ENCODE data around the gene GNA15.

Gene GNA15

DNA sequence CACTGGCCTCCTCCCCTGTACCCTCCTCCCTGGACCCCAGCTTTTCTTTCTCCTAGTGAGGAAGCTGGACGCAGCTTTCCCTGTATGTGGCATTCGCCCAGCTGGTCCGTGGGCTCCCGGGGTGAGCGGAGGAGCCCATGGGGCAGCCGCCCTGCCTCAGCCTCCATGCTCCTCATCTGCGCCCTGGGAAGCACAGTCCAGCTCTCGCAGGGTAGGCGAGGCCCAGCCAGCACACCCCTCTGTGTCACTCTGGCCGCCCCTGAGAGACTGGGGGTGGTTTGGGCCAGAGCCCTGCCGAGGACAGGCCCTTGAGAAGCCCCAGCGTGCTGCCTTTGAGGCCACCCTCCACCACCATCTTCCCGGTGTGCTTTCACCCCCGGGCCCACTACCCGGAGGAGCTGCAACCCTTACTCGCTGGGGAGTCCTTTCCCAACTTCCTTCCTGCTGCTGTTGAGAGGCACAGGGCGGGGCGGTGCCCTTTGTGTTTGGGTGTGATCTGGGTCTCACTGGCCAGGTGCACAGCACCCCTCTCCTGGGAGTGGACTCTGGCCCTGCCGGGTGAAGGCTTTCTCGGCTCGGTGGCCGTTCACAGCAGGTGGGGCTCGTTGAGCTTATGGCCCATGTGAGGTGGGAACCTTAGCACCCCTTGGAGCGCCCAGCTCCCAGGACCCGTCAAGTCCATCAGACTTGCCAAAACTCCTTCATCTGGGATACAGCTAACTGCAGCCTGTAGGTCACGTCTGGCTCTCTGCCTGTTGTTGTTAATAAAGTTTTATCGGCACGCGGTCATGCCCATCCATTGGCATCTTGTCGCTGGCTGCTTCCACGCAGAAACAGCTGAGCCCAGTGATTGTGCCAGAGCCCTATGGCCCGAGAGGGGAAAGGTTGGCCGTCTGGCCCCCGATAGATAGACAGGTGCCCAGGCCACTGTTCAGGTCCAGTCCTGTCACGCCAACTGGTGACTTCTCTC lies 53.1 kb downstream of the GNA15 start:
- Histone ChIP-seq H3K4me1 (ENCODE audit: control insufficient read depth, insufficient read depth, low read length) (peaks cover 5% of the 10 kb centered on the region), H3K4me3 (ENCODE audit: low read depth, low read length) (no peak overlapping the region), H3K27ac (ENCODE audit: extremely low read depth, low read depth, low read length) (no peak overlapping the region), H3K9me3 (ENCODE audit: control insufficient read depth, insufficient read depth, low read depth, low read length) (no peaks in the 10 kb centered on the region), H3K36me3 (ENCODE audit: control insufficient read depth in 2 of 2, insufficient read depth in 1 of 2, low read length in 2 of 2) (peaks cover 0 to 41% of the 10 kb centered on the region in 2 experiments; a peak in 1 of 3 replicates)
- ChIA-PET CTCF (interaction anchor here (1.3 kb wide), 1 partner anchor 13 kb away, joined by 6 read pairs; no protein-coding TSS in a partner anchor), POLR2A (no interaction called here)
- TF ChIP-seq, protein P1, sequence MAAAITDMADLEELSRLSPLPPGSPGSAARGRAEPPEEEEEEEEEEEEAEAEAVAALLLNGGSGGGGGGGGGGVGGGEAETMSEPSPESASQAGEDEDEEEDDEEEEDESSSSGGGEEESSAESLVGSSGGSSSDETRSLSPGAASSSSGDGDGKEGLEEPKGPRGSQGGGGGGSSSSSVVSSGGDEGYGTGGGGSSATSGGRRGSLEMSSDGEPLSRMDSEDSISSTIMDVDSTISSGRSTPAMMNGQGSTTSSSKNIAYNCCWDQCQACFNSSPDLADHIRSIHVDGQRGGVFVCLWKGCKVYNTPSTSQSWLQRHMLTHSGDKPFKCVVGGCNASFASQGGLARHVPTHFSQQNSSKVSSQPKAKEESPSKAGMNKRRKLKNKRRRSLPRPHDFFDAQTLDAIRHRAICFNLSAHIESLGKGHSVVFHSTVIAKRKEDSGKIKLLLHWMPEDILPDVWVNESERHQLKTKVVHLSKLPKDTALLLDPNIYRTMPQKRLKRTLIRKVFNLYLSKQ (tag by site-specific recombination; IDR thresholded peaks at IDR 0.05; ENCODE audit: borderline replicate concordance) = no peak
- peak; percentile 69 for TF ChIP-seq ZIC2 (tag by site-specific recombination; IDR thresholded peaks at IDR 0.05)

DNA sequence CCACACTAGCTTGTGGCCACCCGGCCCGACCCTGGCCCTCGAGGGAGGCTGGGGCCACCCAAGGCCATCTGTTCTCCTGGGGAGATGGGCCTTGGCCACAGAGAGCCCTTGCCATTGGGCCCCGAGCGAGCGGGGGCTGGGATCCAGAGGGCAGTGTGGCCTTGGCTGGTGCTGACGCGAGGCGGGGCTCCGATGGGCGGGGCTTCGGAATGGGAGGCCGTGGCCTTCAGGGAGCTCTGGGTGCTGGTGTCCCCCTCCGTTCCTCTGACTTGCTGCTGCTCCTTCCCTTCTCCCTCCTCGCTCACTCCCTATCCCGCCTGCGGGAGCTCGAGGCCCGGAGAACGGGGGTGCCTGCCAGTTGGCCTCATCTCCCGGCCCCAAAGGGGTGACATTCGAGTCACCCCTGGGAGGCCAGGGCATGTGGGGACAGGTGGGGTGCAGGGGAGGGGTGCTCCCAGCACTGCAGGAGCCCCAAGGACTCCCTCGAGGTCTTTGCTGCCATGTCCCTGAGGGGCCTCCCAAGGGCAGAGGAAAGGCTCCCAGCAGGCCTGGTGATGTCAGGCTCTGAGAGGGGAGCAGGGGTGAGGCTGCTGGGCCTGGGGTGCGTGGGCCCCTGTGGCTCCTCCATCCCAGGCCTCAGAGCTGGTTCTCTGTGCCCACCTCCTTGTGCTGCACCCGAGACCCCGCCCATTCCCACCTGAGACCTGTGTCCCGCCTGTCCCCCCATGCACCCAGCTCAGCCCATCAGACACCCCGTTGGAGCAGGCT lies 54.1 kb downstream of the GNA15 start:
- H3K4me1 ChIP-seq (ENCODE audit: control insufficient read depth, insufficient read depth, low read length) = peaks cover 5% of the 10 kb centered on the region
- peaks cover 0 to 48% of the 10 kb centered on the region in 2 experiments; a peak in 2 of 3 replicates for H3K36me3 ChIP-seq (ENCODE audit: control insufficient read depth in 2 of 2, insufficient read depth in 1 of 2, low read length in 2 of 2)
- H3K9me3 ChIP-seq (ENCODE audit: control insufficient read depth, insufficient read depth, low read depth, low read length) = no peaks in the 10 kb centered on the region
- ChIA-PET CTCF (interaction anchor here (0.6 to 0.7 kb wide), 2 partner anchors 227 to 599 kb away, joined by 3 read pairs; no protein-coding TSS in a partner anchor), POLR2A (no interaction called here)
- H3K27ac ChIP-seq (ENCODE audit: extremely low read depth, low read depth, low read length) = no peak overlapping the region
- TF ChIP-seq ZIC2 (tag by site-specific recombination; IDR thresholded peaks at IDR 0.05) (peak; percentile 74), GLIS2 (tag by site-specific recombination; IDR thresholded peaks at IDR 0.05) (0 out of 2 replicates have a peak, but pooled peaks have one; percentile 24), GLIS1 (tag by site-specific recombination; IDR thresholded peaks at IDR 0.05) (peak; percentile 86), ZNF660 (tag by site-specific recombination; IDR thresholded peaks at IDR 0.05) (no peak)
- H3K4me3 ChIP-seq (ENCODE audit: low read depth, low read length) = no peak overlapping the region

DNA sequence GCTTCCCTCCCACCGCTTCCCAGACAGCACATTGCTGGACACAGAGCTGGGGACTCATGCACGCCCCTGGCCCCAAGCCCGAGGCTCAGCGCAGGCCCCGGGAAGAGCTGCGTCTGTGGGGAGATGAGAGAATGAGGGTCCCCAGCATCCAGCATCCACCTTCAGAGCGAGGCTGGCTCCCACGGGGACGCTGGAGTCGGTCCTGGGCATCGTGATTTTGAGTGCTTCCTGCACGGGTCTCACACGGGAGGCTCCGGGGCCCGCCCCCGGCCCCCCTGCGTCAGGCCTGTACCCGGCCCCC lies 54.6 kb downstream of the GNA15 start:
- peaks cover 5% of the 10 kb centered on the region for H3K4me1 ChIP-seq (ENCODE audit: control insufficient read depth, insufficient read depth, low read length)
- no peak overlapping the region for H3K27ac ChIP-seq (ENCODE audit: extremely low read depth, low read depth, low read length)
- ChIA-PET POLR2A (no interaction called here), CTCF (interaction anchor here (0.6 kb wide), 1 partner anchor 228 kb away, joined by 3 read pairs; no protein-coding TSS in a partner anchor)
- TF ChIP-seq, protein P2, sequence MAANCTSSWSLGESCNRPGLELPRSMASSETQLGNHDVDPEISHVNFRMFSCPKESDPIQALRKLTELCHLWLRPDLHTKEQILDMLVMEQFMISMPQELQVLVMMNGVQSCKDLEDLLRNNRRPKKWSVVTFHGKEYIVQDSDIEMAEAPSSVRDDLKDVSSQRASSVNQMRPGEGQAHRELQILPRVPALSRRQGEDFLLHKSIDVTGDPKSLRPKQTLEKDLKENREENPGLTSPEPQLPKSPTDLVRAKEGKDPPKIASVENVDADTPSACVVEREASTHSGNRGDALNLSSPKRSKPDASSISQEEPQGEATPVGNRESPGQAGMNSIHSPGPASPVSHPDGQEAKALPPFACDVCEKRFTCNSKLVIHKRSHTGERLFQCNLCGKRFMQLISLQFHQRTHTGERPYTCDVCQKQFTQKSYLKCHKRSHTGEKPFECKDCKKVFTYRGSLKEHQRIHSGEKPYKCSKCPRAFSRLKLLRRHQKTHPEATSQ (tag by site-specific recombination; IDR thresholded peaks at IDR 0.05) = no peak
- TF ChIP-seq ZNF776 (tag by site-specific recombination; IDR thresholded peaks at IDR 0.05; ENCODE audit: borderline replicate concordance) = no peak
- no peak for TF ChIP-seq ZNF223 (tag by site-specific recombination; IDR thresholded peaks at IDR 0.05)
- no peak for TF ChIP-seq PRDM1 (tag by site-specific recombination; IDR thresholded peaks at IDR 0.05)
- no peak for TF ChIP-seq KLF16 (tag by site-specific recombination; IDR thresholded peaks at IDR 0.05)
- no peak for TF ChIP-seq ZNF549 (tag by site-specific recombination; IDR thresholded peaks at IDR 0.05)
- no peak for TF ChIP-seq ZNF311 (tag by site-specific recombination; IDR thresholded peaks at IDR 0.05; ENCODE audit: borderline replicate concordance)
- H3K9me3 ChIP-seq (ENCODE audit: control insufficient read depth, insufficient read depth, low read depth, low read length) = no peaks in the 10 kb centered on the region
- H3K36me3 ChIP-seq (ENCODE audit: control insufficient read depth in 2 of 2, insufficient read depth in 1 of 2, low read length in 2 of 2) = peaks cover 0 to 48% of the 10 kb centered on the region in 2 experiments; a peak in 2 of 3 replicates
- H3K4me3 ChIP-seq (ENCODE audit: low read depth, low read length) = no peak overlapping the region
